HG03342 (cell line): Measurements from ENCODE around the gene TMEM186.
"Not testable (repeated sequence)": the region's sequence is repeated elsewhere in the genome, so short reads cannot be mapped to it uniquely, and the experiment has no call there.

Experiments
- ATAC-seq: cut with Tn5 transposase; IDR thresholded peaks from one replicate; pipeline ENCODE4 v1.9.1; 2021; ENCODE audit warnings: mild to moderate bottlenecking, moderate library complexity; ENCODE audit not compliant: unreplicated experiment

Gene TMEM186

GRCh38 chr16:8812162-8812843, 14.9 kb upstream of the TMEM186 start:
- no peak for ATAC-seq

DNA sequence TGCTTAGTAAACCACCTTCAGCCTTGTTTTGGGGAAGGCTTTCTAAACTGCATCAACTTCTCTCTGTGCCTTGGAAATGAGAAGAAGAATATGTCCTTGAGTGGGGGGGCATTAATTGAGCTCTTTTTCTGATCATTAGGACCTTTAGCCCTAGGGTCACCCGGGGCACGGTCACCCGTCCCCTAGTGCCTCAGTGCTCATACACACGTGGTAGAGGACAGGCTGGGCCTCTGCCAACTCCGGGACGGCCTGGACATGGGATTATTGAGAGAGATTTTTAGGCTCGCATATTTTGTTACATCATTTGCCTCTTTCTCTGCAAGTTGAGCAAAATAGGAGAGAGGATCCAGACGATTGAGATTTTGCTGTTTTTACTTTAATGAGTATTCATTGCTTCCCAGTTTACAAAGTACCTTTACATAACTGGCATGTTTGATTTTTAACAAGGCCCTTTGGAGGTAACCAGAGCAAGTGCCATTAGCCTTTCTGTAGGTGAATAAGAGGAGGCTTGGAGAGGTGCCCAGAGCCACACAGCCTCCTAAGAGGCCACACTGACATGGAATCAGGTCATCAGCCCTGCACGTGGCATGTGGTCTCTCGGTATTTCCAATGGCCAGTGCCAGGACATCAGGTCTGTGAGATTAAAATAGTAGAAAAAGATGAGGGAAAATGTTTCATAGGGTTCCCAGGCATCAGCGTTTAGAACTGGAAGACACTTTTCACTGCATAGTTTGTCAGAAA, 11.3 kb upstream of the TMEM186 start:
- no peak for ATAC-seq

DNA sequence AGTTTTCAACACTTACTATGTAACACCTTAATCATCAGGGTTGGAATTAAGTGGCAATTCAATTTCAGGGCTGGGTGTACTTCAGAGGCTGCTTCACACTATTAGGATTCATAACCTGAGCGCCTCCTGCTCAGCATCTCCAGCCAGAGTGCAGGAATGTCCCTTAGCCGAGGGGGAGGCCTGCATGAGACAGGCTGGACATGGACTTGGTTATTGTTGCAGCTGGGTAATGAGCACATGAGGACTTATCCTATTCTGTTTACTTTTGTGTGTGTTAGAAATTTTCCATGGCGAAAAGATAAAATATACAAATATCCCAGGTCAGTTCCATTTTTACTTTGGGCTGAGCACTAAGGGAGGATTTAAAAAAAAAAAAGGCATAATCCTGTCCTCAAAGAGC, 10.6 kb upstream of the TMEM186 start:
- no peak for ATAC-seq

DNA sequence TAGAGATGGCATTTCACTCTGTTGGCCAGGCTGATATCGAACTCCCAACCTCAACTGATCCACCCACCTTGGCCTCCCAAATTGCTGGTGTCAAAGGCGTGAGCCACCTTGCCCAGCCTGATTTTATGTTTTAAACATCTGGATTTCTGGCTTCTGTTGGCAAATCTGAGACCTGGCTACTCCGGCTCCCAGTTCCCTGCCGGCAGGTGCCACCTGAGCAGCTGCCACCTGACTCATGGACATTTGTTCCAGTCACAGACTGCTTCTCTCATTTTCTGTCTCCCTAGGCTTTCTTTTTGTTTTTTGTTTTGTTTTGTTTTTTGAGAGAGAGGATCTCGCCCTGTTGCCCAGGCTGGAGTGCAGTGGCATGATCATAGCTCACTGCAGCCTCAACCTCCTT, 9.8 kb upstream of the TMEM186 start:
- ATAC-seq: no peak

DNA sequence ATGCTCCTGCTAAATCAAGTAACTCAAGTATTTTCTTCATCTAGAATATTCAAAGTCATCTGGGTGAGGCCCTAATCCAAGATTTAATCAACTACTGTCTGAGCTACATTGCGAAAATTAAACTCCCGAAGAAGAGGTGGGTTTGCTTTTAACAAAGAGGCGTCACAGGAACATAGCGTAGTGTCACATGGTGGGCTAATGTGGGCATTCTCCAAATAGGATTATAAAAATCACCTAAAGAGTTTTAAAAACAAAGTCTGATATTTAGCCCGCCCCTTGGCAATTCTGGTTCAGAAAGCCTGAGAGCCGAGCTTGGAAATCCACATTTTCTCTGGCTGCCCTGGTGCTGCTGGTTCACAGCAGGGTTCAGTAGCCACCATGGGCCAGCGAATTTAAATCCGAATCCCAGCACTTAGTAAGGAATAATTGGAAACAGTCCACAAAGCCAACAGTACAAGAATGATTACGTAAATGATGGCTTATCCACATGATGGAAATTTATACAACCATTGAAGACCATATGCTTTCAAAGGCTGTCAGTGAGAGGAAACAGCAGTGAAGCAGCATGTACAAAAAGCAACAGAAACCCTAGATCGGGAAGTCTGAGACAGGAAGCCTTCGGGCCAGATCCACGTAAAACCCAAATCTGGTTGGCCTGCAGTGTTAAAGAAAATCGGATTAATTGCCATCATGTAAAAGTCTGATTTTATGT, 9.0 kb upstream of the TMEM186 start:
- ATAC-seq: no peak

GRCh38 chr16:8804313-8804712, 6.9 kb upstream of the TMEM186 start:
- ATAC-seq: no peak

GRCh38 chr16:8803733-8804132, 6.3 kb upstream of the TMEM186 start:
- ATAC-seq: not testable (repeated sequence)

DNA sequence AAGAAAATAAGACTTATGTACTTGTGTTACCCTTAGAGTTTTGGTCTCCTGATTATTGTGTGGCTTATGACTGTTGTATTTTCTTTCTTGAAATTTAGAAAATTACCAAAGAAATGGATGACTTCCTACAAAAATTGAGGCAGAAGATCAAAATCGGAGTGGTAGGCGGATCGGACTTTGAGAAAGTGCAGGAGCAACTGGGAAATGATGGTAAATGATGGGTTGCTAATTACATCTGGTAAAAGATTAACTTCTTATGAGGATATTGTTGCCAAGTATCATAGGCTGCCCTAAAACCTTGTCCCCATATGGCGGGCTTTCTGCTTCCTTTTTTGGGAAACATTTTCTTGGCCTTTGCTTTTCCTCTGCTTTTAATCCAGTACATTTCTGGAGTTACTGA, 4.3 kb upstream of the TMEM186 start:
- no peak for ATAC-seq

DNA sequence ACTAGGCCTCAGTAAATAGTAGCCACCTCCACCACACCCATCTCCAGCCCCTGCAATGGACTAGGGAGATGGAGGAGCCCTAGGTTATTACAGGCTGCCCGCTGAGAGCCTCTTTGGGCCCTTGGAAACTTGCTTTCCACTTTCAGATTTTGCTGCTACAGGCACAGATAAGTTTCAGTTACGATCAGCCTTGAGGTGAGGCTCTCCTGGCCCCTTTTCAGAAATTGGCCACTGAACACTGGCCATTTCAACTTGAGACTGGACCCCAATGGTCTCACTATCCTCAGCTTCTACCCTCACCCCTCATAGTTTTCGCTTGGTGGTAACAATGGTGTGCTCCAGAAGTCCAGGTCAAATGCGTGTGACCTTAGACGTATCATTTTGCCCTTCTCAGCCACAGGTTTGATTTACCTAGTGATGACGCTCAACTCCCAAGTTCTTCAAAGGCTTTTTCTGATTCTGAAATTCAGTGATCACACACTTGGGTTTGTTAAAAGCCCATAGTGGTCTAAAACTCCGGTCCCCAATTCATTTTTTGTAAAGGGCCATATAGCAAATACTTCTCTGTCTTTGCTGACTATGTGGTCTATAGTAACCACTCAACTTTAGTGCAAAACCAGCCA, 1.2 kb upstream of the TMEM186 start:
- ATAC-seq: no peak

DNA sequence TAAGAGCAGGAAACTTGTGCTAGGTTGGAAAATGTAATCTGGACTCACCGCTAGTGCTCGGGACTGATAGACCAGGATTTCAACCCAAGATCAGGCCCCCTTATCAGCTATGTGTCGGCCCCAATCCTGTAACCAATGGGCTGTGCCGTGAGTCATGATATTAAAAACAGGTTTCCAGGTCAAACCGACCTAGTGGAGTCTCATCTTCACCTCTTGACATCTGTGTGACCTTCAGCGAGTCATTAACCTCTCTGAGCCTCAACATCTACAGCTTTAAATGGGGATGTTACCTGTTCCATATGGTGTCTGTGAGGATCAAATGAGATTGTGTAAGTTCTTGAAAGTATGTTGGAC, 712 bp upstream of the TMEM186 start:
- peak; percentile 3 for ATAC-seq

GRCh38 chr16:8796469-8797363, 723 bp downstream of the TMEM186 start:
- ATAC-seq: no peak

GRCh38 chr16:8795818-8796217, 1.6 kb downstream of the TMEM186 start:
- ATAC-seq: no peak

DNA sequence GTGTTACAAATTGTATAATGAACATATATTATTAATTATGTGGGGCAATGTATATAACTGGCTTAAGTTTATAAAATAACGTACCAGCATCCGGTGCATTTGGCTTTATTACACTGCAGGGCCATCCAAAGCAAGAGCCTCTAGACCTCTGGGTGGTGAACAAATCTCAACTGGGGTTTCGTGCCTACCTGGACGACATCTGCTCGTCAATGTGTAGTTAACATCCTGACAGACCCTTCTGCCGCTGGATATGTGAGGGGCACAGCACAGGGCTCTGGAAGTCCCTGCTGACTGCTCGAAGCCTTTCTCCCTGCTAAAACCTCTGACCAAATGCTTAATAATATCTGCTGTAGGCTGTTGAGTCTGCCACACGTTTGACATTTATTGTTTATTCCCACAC, 2.3 kb downstream of the TMEM186 start:
- no peak for ATAC-seq

DNA sequence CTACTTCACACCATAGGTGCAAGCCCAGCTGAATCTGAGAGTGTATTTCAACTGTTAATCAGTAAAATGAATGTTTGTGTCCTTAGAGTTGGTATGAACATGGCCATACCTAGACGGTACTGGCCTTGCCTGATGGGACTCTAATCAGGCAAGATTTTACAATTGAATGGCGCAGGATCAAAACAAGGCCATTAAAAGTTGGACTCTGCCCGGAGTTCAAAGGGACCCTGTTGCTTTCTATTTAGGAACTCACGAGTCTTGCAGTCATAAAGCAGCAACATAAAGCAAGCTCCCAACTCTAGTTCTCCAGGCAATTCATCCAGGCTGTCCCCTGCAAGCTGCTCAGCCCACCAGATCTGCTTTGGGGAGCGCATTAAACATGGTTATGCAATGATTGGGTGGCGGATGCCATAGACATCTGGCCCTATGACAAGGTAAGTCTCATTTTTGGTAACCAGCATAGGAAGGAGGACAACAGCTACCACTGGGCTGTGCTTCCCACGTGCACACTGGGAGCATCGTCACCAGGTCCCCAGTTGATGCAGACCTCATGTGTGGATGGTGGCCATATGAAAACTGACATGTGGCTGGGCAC, 8.8 kb downstream of the TMEM186 start:
- ATAC-seq: no peak

- not testable (repeated sequence) for ATAC-seq
Measured at GRCh38 chr16:8786316-8786715, 11.1 kb downstream of the TMEM186 start.

- ATAC-seq: no peak
Measured at GRCh38 chr16:8785408-8785807, 12.0 kb downstream of the TMEM186 start.

DNA sequence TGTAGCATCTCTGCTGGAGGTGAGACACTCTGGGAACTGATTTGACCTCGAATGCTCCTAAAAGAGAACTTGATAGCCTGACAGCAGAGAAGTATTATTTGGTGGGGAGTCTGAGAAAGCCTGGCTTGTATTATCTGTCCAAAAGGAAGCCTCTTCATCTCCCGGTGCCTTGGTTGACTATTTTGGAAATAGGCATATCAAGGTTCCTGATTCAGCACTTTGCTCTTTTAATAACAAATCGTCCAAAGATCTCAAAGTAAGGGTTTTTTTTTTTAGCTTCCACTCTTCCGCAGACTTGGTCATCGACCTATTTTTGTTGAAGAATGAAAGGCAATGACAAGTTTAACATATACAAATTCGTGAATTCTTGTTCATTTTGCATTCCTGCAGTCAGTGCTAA, 14.8 kb downstream of the TMEM186 start:
- ATAC-seq: no peak

DNA sequence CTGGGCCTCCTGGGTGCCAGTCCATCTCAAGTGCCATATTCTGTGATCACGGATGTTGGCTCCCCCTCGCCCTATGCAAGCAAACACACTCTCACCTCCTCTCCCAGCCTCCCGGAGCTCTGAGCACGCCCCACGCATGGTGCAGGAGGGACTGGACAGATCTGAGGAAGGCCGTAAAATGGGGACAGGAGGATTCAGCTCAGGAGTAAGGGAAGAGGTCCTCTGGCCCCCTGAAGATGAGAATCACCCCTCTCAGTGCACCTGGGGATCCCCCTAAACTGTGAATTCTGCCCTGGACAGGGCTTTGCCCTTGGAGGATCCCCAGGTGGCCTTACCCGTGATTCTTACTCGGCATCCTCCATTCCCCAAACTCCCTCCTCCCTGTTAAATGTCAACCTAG, 15.6 kb downstream of the TMEM186 start:
- ATAC-seq: no peak

DNA sequence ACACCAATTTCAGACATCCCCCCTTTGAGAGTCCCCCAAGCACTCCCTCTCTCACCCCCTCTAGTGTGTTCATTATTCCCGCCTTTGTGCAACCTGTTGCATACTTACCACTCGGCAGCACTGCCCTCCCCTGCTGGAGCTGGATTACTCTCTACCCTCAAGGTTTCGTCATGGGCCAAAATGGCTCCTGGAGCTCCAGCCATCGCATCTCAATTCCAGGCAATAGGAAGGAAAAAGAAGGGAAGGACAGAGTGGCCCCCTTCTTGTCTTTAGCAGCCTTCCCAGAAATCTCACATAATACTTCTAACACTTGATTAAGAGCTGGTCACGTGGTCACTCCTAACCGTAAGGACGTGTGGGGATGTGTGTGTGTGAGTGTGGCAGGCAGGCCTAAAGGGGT, 20.2 kb downstream of the TMEM186 start:
- no peak for ATAC-seq

- no peak for ATAC-seq
Measured at GRCh38 chr16:8776129-8776584, 21.3 kb downstream of the TMEM186 start.
